HG03103 (cell line): ENCODE data around the gene NBR1.
"Not testable (repeated sequence)": the region's sequence is repeated elsewhere in the genome, so short reads cannot be mapped to it uniquely, and the experiment has no call there.

Experiments
- ATAC-seq: cut with Tn5 transposase; IDR thresholded peaks from one replicate; pipeline ENCODE4 v1.9.1; 2021; ENCODE audit warnings: low read depth; ENCODE audit not compliant: unreplicated experiment

Gene NBR1

DNA sequence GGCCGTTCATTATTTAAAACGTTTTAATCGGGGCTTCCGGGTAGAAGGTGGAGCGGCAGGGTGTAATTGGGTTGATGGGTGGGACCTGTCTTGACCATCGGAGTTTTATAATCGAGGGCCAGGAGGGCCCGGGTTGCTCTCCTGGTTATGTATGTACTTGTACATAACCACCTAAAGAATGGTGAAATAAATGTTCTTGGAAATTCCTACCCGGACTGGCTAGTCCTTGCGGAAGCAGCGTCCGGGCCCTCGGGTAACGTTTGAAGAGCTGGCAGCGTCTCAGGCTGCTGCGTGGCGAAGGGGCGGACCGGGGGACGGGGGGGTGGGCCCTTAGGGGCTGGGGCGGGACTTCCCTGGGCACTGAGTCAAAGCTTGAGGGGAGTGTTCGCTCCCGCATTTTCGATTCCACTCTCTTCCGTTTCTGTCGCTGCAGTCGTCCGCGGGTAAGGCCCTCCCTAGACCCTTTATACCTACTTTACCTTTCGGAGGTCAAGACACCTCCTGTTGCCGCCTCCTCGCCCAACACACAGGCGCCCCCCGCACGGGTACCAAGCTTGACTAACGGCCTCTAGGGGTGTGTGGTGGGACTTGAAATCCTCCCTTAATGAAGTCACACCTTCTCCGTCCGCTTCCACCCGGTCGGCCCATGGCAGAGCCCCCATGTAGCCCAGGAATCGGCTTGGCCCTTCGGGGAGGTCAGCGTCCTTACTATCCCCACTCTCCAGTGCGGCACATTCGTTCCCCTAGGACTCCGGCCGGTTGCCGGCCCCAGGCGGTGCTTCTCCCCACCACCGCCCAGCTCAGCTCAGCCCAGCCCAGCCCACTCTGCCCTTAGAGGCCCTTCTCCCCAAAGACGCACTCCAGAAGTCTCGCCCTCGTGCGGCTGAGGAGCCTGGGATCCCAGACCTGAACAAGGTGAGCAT lies 40.7 kb downstream of the NBR1 start, which contains the start of gene TMEM106A:
Gene TMEM106A (plus strand): TSS at position 396 of the 923 bp plus-strand sequence. CDS start 1,167 bp downstream, outside the sequence.
- ATAC-seq = peak; percentile 64

DNA sequence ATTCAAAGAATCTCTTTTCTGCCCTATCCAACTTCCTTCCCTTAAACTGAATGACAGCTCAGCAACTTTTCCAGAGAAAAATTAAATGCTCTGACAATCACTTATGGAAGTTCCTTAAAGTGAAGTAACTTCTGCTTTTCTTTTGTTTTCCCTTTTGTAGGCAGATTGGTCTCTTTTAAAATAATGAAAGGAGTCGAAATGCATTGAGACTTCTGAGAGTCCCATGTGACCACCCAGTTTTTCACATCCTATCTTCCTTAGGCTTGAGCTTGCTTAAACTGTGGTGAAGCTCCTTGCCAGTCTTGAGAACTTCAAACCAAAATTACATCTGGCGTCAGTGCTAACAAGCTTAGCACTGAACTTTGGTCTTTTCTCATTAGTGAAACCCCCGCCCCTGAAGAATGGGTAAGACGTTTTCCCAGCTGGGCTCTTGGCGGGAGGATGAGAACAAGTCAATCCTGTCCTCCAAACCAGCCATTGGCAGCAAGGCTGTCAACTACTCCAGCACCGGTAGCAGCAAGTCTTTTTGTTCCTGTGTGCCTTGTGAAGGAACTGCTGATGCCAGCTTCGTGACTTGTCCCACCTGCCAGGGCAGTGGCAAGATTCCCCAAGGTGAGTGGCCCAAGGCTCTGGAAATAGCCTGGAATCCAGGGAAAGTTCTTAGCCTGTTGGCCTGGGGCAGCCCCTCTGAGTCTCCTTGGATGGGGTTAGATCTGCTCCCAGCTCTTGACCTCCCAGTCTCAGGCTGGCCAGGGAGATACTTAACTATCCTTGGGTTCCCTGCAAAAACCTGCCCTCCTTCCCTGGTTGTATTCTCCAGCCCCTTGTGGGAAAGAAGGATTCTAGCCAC lies 41.9 kb downstream of the NBR1 start:
- ATAC-seq = no peak

DNA sequence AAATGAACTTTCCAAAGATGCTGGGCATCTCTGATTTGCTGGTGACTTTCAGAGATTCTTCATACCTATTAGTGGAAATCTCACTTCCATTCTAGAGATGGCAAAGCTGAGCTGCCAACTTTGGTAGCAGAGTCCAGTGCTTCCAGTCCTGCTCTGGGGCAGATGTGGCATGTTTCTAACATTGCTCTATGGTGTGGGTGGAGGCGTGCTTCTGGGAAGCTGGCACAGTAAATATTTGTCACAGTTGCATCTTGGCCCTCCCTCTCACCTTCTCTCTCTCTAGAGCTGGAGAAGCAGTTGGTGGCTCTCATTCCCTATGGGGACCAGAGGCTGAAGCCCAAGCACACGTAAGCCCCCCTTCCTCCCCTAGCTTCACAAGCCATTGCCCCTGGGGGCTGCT lies 42.5 kb downstream of the NBR1 start:
- ATAC-seq = no peak

DNA sequence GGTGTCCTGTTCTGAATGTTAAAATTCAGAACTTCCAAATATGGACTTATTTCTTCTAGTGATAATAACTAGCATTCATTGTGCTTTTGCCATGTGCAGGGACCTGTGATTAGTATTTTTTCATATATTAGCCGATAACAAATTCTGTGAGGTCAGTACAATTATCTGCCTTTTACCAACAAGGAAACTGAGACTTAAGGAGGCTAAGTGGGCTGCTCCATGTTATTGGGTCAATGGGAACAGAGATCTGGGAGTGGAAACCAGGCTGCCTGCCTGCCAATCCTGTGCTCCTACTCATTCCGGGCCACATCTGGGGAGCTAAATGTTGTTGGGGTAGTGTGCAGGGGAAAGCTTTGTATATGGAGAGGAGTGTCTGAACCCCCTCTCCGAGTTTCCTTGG lies 44.3 kb downstream of the NBR1 start:
- ATAC-seq = no peak

DNA sequence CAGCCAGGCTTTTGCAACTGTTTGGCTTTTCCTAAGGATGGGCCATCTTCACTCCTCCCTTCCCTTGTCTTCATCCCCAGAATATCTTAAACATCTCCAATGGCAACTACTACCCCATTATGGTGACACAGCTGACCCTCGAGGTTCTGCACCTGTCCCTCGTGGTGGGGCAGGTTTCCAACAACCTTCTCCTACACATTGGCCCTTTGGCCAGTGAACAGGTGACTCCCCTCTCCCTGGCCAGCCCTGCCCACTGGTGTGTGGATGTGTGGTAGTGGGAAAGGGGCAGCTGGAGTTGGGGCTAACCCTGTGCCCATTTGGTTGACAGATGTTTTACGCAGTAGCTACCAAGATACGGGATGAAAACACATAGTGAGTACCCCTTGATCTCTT lies 45.4 kb downstream of the NBR1 start:
- no peak for ATAC-seq

DNA sequence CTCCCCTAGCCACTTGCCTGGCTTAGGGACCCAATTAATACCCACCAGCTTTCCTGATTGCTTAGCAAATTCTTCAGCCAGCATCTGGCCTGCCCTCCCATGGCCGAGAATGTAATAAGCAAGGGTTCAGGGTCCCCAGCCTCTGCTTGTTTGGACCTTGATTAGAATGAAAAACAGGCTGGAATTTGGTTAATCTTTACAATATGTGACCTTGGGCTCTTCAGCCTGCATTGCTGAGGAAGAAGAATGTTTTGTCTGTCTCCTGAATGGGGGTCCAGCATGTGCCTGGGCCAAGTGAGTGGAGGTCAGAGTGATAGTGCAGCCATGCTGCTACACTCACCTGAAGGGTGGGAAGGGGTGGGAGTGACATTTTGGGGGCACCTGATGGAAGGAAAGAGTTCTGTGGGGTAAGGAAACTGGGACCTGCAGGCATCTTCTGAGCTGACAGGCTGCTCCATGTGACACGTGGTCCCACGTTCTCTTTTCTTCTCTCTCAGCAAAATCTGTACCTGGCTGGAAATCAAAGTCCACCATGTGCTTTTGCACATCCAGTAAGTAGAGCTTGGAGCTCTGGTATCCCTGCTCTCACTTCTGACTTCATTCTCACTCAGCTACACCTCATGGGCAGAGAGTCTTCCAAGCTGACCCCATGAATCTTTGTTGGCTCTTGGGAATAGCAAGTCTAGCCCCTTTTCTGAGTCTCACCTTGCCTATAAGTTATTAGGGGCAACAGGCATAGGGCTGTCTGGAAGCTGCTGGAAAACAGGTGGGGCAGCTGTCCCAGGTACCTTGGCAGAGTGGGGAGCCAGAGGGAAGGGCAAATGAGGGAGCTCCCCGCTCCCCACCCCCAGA lies 46.0 kb downstream of the NBR1 start:
- ATAC-seq = no peak

DNA sequence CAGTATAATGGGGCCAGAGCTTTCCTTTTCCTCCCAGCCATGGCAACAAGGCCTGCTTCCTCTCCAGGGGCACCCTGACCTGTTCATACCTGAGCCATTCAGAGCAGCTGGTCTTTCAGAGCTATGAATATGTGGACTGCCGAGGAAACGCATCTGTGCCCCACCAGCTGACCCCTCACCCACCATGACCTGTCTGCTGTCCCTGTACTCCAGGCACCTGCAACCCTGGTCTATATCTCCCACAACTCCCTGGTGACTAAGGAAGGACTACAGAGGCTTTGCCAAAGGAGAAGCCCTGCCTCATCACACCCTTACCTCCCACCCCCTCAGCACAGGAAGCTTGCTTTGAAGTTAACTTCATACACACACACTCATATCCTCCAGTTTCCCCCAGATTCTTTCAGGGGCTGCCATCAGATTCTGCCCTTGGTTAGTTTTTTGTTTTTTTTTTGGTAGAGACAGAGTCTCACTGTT lies 46.6 kb downstream of the NBR1 start:
- ATAC-seq = no peak

DNA sequence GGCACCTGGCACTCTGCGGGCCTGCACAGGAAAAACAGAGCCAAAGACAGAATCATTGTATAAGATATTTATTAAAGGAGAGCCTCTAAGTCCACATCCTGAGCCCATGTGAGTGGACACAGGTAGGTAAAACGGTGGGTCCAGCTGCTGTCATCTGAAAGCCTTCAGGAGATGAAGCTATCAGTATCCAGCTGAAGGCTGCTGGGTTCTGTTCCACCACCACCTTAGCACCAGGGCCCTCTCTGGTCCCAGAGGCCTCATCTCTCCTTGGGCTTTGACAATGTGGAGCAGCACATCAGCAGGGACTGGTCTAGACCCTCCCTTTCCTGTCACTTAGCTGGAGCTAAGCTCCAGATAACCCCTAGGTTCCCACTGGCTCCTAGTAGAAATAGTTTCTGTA lies 48.0 kb downstream of the NBR1 start:
- no peak for ATAC-seq

DNA sequence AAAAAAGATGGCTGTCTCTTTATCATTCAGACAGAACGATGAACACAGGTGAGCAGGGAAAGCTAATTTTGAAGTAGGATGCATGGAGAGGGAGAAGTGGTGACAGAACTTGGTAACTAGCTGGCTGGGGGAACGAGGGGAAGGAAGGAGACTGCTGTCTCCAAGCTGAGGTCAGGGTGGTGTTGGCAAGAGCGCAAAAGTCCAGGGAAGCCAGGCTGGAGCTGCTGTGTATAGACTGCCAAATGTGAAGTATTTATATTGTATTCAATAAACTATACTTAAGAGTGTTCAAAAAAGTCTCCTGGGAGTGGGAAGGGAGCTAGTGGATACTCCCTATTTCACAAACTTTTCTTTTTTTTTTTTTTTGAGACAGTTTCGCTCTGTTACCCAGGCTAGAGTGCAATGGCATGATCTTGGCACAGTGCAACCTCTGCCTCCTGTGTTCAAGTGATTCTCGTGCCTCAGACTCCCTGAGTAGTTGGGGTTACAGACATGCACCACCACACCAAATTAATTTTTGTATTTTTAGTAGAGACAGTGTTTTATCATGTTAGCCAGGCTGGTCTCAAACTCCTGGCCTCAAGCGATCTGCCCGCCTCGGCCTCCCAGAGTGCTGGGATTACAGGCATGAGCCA lies 48.8 kb downstream of the NBR1 start:
- no peak for ATAC-seq

DNA sequence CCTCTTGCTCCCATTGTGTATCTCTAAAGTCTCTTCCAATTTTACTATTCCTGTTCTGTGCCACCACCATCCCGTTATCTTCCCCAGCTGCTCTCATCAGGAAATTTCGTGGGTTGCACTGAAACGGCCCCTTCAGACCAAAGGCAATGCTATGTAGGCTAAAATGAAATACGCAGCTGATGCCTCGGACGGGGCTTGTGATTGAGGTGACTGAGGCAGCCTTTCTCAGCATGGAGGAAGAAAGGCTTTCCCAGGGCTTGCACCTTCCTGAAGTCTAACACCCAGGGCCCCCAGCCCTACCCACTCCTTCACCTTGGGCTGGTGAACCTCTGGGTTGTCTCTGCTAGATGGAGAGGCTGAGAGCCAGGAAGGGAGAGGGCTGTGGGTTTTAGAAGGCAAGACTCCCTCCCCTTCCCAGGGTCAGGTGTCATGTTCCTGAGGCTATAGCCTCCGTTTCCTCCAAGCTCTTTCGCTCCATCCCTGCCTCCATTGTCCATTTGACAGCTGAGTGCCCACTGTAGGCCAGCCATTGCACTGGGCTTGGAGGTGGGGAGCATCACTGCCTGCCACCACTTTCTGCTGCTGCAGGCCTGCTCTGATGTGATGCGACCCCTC lies 49.6 kb downstream of the NBR1 start:
- no peak for ATAC-seq

DNA sequence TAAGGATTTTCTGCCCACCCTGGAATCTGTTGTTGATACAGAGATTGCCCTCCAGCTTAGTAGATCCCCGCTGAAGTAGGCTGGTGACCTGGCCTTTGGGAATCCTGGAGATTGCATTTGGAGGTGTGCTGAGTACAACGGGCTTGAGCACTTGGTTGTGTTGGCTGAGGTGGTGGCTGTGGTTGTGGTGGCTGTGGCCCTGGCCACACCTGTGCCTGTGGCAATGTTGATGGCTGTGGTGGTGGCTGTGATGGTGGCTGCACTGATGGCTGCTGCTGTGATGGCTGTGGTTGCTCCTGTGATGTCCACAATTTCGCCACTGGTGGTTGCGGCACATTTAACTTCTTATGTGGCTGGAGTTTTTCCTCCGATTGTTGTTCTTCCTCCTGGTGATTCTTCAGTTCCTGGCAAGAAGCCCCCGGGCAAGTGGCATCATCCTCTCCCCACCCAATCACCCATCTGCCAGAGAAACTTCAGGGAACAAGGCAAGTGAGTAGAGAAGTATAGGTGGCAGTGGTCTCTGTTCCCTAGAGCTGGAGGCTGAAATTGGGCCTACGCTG lies 53.2 kb downstream of the NBR1 start:
- ATAC-seq = no peak

DNA sequence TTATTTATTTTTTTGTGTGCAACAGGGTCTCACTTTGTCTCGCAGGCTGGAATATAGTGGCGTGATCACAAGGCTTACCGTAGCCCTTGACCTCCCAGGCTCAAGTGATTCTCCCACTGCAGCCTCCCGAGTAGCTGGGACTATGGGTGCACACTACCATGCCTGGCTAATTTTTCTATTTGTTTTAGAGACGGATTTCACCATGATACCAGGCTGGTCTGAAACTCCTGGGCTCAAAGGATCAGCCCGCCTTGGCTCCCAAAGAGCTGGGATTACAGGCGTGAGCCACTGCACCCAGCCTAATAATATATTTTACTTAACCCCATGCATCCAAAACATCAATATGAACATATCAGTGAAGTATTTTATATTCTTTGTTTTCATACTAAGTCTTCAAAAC lies 55.4 kb downstream of the NBR1 start:
- ATAC-seq = no peak

DNA sequence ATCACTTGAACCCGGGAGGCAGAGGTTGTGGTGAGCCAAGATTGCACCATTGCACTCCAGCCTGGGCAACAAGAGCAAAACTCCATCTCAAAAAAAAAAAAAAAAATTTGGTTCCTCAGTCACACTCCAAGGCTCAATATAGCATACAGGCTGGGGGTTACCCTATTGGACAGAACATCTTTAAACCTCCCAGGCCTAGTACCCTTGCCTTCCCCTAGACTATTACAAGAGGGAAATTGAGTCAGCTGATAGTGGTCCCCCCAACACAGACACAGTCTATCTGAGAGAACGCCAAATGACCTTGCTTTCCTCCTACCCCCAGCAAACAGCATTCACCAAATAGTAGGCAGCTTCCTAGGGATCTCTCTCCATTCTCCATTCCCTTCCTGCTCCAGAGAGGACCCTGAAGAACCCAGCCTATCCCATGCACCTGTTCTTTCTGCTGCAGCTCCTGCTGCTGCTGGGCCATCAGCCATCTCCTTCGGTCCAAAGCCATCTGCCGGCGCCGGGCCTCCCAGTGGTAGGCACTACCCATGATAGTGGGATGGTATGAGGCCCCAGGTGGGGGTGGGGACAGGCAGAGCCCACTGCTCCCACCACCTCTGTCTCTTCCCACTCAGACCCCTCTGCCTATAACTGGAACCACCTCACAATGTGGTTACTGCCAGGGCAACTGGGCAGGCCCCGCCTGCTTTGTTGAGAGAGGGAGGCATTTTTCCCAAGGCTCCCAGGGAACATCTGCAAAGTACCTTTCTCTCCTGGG lies 57.2 kb downstream of the NBR1 start, which contains the start of gene CCDC200:
Gene CCDC200 (minus strand): TSS at position 604 of the 763 bp plus-strand sequence. CDS start 69 bp downstream, at position 535.
- ATAC-seq = not testable (repeated sequence)

DNA sequence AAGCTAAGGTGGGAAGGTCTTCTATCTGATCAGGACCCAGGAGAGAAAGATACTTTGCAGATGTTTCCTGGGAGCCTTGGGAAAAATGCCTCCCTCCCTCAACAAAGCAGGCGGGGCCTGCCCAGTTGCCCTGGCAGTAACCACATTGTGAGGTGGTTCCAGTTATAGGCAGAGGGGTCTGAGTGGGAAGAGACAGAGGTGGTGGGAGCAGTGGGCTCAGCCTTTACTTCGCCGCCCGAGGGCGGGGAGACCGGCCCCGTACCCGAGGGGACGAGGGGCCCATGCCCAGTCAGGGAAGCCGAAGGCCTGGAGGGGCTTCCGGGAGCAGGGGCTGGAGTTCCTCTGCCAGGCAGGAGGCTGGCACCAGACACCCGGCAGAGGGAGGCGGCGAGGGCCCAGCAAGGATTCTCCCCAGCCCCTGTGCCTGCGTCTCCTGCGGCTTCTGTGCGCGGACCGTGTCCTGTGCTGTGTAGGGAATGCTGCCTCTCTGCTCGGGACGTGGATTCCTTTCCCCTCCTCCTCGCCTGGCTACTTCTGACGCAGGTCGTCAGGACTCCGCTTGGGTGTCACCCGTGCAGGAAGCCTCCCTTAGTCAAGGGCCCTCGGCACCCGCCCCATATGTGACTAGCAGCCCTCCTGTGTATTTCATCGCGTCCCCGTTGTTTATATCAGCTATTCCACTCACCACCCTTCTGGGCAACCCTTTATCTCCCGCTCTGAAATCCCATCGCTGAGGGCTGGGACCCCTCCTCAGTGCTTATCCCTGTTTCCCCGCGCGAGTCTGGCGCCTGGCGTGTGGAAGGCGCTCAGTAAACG lies 60.4 kb downstream of the NBR1 start:
- ATAC-seq = not testable (repeated sequence)

DNA sequence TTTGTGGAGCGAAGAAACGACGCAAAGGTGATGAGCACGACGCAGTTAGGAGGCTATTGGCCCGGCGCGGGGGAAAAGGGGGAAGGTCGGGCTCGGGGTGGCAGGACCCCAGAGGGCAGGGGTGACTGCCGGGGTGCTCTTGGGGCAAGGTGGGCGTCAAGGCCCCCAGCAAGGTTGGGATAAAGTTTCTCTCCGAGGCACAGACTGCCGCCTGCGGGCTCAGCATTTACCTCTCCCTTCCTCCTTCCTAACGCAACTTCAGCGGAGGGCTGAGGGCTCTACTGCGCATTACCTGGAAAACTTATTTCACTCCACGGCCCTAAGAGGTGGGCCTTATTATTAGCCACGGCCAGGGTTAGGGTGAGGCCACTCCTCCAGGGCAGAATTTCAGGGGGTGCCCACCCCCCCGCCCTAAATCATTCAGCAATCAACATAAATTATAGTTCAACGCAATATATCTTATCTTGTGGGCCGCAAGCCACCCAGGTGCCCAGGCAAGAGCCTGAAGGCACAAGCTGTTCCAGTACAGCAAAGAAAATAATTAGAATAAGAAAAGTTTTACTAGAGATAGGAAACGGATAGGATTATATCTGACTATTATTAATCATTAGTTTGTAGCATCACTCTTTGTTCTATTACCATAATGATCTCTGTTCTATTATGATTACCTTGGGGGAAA lies 61.1 kb downstream of the NBR1 start:
- ATAC-seq = not testable (repeated sequence)

DNA sequence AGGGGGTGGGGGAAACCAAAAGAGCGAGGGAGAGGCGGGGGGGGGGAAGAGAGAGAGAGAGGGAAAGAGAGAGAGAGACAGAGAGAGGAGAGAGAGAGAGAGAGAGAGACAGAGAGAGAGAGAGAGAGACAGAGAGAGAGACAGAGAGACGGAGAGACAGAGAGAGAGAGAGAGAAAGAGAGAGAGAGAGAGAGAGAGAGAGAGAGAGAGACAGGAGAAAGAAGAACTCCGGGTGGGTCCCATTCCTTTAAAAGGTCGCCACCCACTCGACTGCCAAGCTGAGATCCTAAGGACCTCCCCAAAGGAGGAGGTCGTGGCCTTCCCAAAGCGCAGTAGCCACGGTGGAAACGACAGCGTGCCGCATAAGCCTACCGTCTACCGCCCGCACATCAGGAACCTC lies 62.2 kb downstream of the NBR1 start:
- not testable (repeated sequence) for ATAC-seq

DNA sequence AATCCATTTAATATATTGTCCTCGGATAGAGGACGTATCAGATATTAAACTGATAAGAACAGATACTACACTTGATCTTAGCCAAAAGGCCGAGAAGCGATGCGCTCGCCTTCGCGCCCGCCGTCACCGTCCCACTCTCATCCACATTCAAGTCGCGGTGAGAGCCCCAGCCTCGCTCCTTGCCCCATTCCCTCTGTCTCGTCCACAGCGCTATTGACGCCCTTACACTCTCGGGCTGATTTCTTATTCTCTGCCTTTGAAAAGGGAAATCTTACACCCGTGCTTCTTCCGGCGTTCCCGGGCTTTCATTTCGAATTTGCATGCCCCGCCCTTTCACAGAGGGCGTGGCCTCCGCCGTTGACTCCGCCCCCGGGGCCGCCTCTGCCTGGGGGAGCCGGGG lies 62.9 kb downstream of the NBR1 start, which contains the start of gene RNU2-1:
Gene RNU2-1 (minus strand): TSS at position 101 of the 400 bp plus-strand sequence.
- not testable (repeated sequence) for ATAC-seq
